ENCODE results near the gene EDDM3A.
"Not testable (repeated sequence)": the region's sequence is repeated elsewhere in the genome, so short reads cannot be mapped to it uniquely, and the experiment has no call there.

EDDM3A gene

DNA sequence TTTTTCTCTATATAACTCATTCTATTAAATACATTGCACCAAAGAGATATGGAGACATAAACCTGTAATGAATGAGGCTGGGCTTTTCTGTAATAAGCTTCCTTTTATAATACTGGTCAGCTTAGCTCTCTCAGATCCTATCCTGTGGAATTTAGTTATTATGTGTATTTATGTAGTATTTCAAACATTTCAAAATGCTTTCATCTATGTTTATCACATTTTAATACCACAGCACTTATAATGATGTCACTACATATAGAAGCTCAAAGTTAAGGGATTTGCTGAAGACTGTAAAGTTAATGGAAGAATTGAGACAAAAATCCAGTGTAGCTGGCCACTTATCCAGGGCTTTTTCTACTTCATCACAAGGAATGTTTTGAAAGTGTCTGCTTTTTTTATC is 45.8 kb upstream of the EDDM3A start:
- no peaks in the 10 kb centered on the region for H3K36me3 ChIP-seq
- H3K4me1 ChIP-seq, result no peaks in the 10 kb centered on the region
- H3K4me3 ChIP-seq (ENCODE audit: low read depth, low read length), result no peak overlapping the region
- DNase-seq, result no peak
- TF ChIP-seq, protein P1, sequence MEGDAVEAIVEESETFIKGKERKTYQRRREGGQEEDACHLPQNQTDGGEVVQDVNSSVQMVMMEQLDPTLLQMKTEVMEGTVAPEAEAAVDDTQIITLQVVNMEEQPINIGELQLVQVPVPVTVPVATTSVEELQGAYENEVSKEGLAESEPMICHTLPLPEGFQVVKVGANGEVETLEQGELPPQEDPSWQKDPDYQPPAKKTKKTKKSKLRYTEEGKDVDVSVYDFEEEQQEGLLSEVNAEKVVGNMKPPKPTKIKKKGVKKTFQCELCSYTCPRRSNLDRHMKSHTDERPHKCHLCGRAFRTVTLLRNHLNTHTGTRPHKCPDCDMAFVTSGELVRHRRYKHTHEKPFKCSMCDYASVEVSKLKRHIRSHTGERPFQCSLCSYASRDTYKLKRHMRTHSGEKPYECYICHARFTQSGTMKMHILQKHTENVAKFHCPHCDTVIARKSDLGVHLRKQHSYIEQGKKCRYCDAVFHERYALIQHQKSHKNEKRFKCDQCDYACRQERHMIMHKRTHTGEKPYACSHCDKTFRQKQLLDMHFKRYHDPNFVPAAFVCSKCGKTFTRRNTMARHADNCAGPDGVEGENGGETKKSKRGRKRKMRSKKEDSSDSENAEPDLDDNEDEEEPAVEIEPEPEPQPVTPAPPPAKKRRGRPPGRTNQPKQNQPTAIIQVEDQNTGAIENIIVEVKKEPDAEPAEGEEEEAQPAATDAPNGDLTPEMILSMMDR (IDR thresholded peaks at IDR 0.05; ENCODE audit: low read depth, low read length), result no peak
- peaks cover 49% of the 10 kb centered on the region for H3K27me3 ChIP-seq
- H3K9me3 ChIP-seq, result no peaks in the 10 kb centered on the region; the same call in 1 of the 2 replicates

DNA sequence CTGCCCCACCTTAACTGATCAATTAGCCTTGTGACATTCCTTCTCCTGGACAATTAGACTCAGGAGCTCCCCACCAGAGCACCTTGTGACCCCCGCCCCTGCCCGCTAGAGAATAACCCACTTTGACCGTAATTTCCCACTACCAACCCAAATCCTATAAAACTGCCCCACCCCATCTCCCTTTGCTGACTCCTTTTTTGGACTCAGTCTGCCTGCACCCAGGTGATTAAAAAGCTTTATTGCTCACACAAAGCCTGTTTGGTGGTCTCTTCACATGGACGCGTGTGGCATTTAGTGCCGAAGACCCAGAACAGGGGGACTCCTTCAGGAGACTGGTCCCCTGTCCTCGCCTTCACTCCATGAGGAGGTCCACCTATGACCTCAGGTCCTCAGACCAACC is 44.7 kb upstream of the EDDM3A start:
- not testable (repeated sequence) for H3K9me3 ChIP-seq; DNase-seq; H3K4me3 ChIP-seq (ENCODE audit: low read depth, low read length); H3K36me3 ChIP-seq; H3K4me1 ChIP-seq
- H3K27me3 ChIP-seq, result peaks cover 49% of the 10 kb centered on the region

DNA sequence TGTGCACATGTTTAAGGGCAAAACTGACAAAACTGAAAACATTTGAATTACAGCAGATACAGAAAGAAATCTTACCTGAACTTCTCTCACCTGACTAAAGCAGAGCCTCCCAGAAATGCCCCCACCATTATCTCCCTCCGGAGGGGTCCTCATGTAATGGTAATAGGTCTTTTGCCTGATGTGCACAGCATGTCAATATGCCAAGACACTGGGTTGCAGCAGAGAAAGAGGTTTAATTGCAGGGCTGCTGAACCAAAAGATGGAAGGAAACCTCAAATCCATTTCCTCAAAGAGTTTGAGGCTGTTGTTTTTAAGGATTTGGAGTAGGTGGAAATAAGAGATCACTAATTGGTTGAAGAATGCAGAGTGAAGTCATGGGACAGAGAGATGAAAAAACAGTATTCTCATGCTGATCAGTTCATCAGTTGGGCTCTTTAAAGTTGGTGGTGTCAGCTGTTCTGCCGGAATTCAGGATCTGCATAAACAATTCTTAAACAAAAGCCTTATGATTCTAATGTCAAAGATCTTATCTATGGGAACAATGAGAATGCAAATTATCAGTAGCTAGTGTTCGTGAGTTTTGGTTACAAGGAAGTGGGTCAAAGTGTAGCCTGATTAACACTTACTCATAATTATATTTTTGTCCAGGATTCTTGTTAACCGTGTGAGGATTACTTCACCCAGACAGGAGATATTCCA is 38.9 kb upstream of the EDDM3A start:
- Histone ChIP-seq H3K4me3 (ENCODE audit: low read depth, low read length) (no peak overlapping the region), H3K36me3 (no peaks in the 10 kb centered on the region), H3K9me3 (no peaks in the 10 kb centered on the region), H3K4me1 (no peaks in the 10 kb centered on the region), H3K27me3 (peaks cover 37% of the 10 kb centered on the region)
- TF ChIP-seq, protein P1 (IDR thresholded peaks at IDR 0.05; ENCODE audit: low read depth, low read length), result no peak
- DNase-seq, result no peak

DNA sequence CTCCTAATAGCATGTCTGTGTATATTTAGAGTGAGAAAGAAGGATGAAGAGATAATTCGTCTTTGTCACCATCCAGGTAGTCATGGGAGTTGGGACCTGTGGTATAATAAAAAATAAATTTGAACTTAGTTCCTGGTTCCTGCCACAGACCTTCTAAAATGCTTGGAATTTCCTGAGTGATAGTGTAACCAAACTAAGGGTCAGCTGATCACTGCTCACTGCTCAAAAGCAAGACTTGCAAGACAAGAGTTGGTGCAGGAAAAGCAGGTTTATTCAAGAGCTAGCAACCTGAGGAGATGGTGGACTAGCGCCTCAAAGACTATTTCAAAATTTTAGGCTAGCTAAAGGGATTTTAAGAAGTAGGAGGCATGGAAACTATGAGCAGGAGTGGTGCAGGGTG is 38.1 kb upstream of the EDDM3A start:
- H3K9me3 ChIP-seq, result no peaks in the 10 kb centered on the region
- no peak overlapping the region for H3K4me3 ChIP-seq (ENCODE audit: low read depth, low read length)
- H3K4me1 ChIP-seq, result no peaks in the 10 kb centered on the region
- peaks cover 36% of the 10 kb centered on the region for H3K27me3 ChIP-seq
- no peaks in the 10 kb centered on the region for H3K36me3 ChIP-seq
- TF ChIP-seq, protein P1 (IDR thresholded peaks at IDR 0.05; ENCODE audit: low read depth, low read length), result no peak
- no peak for DNase-seq

DNA sequence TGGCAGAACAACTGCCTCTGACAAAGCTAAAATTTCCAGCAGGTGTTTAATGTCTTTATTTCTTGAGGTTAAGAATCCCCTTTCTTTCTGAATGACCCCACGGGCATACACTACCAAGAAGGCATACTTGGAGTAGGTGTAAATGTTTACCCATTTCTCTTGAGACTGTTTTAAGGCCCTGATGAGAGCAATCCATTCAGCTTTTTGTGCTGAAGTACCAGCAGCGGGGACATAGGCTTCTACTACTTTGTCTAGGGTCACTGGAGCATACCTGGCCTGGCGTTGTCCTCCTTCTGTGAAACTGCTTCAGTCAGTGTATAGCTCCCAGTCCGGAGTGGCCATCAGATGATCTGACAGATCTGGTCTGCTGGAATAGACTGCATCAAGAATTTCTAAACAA is 34.4 kb upstream of the EDDM3A start:
- no peaks in the 10 kb centered on the region for H3K9me3 ChIP-seq
- no peaks in the 10 kb centered on the region for H3K36me3 ChIP-seq
- no peak overlapping the region for H3K4me3 ChIP-seq (ENCODE audit: low read depth, low read length)
- no peaks in the 10 kb centered on the region for H3K4me1 ChIP-seq
- TF ChIP-seq, protein P1 (IDR thresholded peaks at IDR 0.05; ENCODE audit: low read depth, low read length), result no peak
- no peak for DNase-seq
- peaks cover 33% of the 10 kb centered on the region for H3K27me3 ChIP-seq

DNA sequence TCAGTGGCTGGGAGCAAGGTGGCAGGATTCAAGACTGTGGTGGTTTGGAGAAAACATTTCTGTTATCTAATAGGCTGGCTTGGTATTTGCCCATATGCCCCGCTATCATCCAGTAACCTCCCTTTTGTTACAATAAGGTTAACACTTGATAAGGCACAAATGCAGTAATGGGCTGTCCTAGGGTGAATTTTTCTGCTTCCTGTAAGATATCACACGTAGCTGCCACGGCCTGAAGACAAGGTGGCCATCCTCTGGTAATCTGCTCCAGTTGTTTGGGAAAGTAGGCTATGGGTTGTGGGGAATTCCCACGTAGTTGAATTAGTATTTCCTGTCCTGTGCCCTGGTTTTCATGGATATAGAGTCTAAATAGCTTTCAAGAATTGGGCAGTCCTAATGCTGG is 34.0 kb upstream of the EDDM3A start:
- H3K4me1 ChIP-seq, result no peaks in the 10 kb centered on the region
- H3K9me3 ChIP-seq, result no peaks in the 10 kb centered on the region
- no peak for DNase-seq
- H3K36me3 ChIP-seq, result no peaks in the 10 kb centered on the region
- no peak overlapping the region for H3K4me3 ChIP-seq (ENCODE audit: low read depth, low read length)
- peaks cover 33% of the 10 kb centered on the region for H3K27me3 ChIP-seq
- TF ChIP-seq, protein P1 (IDR thresholded peaks at IDR 0.05; ENCODE audit: low read depth, low read length), result no peak

Measured in BE2C (cell line).